ENCODE results near the gene CFAP20. TPM values are rescaled to one million over a fixed set of nuclear protein-coding genes. Genes with fewer than 3 reads are reported as not detected.
"Not testable (repeated sequence)": the region's sequence is repeated elsewhere in the genome, so short reads cannot be mapped to it uniquely, and the experiment has no call there.

The CFAP20 gene
- total RNA-seq, 2 experiments from 2014 or later, result 40.7 to 46.7 TPM

DNA sequence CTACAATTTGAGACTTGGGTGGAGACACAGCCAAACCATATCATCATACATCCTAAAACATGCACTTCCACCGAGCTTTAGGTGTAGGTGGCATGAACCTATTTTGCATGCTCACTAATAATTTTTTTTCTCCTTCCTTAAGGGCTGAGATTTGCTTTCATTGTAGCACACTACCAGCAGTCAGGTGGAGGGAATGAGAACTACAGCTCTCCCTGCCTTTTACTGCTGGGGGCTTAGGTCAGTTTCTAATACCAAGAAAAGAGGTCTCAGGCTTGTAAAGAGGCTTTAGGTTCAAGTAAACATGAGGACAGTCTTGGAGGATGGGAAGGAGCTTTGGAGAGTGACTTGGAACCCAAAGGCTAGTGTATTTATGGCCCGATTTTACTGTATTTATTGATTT is 22.0 kb downstream of the CFAP20 start:
- H3K27me3 Mint-ChIP-seq, result peaks cover 2% of the 10 kb centered on the region

DNA sequence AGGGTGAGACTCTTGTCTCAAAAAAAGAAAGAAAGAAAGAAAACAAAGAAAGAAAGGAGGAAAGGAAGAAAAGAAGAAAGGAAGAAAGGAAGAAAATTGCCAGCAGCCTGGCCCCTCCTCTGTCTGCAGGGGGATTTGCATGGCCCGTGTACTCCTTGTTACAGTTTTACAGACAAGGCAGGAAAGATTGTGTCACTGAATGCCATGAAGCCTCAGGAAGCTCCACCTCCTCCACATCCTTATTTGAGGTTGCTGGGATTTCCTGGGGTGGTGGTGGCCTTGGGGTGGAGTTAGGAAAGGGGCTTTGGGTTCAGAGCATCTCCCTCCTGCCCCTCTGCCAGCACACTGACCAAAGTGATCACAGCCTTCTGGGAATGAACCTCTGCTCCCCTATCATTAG is 23.6 kb downstream of the CFAP20 start:
- CTCF ChIA-PET, result no interaction called here
- POLR2A ChIA-PET, result no interaction called here
- H3K4me3 Mint-ChIP-seq, result no peak overlapping the region
- peaks cover 2% of the 10 kb centered on the region for H3K27me3 Mint-ChIP-seq
- peaks cover 11% of the 10 kb centered on the region for H3K4me1 Mint-ChIP-seq
- no peak for DNase-seq
- no peaks in the 10 kb centered on the region for H3K36me3 Mint-ChIP-seq (ENCODE audit: low read depth)
- no peaks in the 10 kb centered on the region for H3K9me3 Mint-ChIP-seq
- no peak overlapping the region for H3K27ac Mint-ChIP-seq

More for the DNA sequence above, 22.0 kb downstream of the CFAP20 start:
- Mint-ChIP-seq H3K4me3 (no peak overlapping the region), H3K4me1 (peaks cover 7% of the 10 kb centered on the region), H3K27ac (no peak overlapping the region), H3K36me3 (ENCODE audit: low read depth) (peaks cover 3% of the 10 kb centered on the region), H3K9me3 (no peaks in the 10 kb centered on the region)
- ChIA-PET CTCF (interaction anchor here (0.6 to 1.9 kb wide), 2 partner anchors 10 to 42 kb away, joined by 4 to 10 read pairs; no protein-coding TSS in a partner anchor), POLR2A (no interaction called here)
- DNase-seq, result no peak

DNA sequence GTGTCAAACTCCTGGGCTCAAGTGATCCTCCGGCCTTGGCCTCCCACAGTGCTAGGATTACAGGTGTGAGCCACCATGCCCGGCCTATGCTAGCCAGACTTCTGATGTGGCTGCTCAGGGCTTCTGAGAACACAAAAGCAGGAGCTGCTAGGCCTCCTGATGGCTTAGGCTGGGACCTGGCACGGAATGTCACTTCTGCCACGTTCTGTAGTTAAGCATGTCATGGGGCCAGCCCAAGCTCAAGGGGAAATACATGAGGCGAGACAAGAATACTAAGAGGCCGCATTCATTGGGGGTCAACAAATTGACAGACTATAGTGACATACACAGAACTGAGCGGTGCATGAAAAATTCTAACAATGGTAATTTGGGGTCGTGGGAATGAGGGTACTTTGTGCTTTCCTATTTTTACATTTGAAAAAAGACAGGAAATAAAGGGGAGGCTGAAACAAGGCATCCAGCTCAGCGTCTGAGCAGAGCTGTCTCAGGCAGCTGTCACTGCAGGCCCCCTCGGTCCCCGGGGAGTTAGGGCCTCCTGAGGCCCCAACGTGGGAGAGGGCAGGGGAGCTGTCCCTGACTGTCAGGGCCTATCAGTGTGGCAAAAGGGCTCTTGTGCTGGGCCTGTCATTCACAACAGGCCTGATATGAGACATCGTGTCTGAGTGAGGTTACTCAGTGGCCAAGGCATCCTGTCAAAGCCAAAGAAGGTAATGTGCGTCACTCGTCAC is 26.4 kb downstream of the CFAP20 start:
- Mint-ChIP-seq H3K4me1 (peaks cover 18% of the 10 kb centered on the region), H3K36me3 (ENCODE audit: low read depth) (no peaks in the 10 kb centered on the region), H3K9me3 (no peaks in the 10 kb centered on the region), H3K4me3 (no peak overlapping the region), H3K27me3 (peaks cover 2% of the 10 kb centered on the region), H3K27ac (no peak overlapping the region)
- POLR2A ChIA-PET, result no interaction called here
- CTCF ChIA-PET, result interaction anchor here (0.6 to 0.7 kb wide), 2 partner anchors 9 to 162 kb away, joined by 3 read pairs; no protein-coding TSS in a partner anchor
- no peak for DNase-seq

DNA sequence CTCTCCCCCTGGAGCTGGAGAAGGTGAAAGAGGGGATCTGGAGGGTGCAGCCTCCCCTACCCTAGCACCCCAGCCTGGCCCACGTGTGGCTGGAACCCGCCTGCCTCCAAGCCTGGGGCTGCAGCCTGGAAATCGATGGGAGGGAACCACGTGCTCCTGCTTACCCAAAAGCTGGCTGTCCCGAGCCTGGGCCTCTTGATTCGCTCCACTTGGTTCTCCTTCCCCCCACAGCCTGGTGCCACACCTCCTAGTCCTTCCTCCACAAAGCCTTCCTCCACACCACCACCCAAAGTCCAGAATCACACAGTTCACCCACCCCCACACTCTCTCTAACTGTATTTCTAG is 29.3 kb downstream of the CFAP20 start:
- Mint-ChIP-seq H3K4me3 (no peak overlapping the region), H3K36me3 (ENCODE audit: low read depth) (no peaks in the 10 kb centered on the region), H3K4me1 (peaks cover 16% of the 10 kb centered on the region), H3K27me3 (no peaks in the 10 kb centered on the region), H3K9me3 (no peaks in the 10 kb centered on the region), H3K27ac (no peak overlapping the region)
- ChIA-PET CTCF (interaction anchor here (0.8 to 2.1 kb wide), 3 partner anchors 10 to 27 kb away, joined by 3 to 6 read pairs (median 5); no protein-coding TSS in a partner anchor), POLR2A (no interaction called here)
- no peak for DNase-seq

DNA sequence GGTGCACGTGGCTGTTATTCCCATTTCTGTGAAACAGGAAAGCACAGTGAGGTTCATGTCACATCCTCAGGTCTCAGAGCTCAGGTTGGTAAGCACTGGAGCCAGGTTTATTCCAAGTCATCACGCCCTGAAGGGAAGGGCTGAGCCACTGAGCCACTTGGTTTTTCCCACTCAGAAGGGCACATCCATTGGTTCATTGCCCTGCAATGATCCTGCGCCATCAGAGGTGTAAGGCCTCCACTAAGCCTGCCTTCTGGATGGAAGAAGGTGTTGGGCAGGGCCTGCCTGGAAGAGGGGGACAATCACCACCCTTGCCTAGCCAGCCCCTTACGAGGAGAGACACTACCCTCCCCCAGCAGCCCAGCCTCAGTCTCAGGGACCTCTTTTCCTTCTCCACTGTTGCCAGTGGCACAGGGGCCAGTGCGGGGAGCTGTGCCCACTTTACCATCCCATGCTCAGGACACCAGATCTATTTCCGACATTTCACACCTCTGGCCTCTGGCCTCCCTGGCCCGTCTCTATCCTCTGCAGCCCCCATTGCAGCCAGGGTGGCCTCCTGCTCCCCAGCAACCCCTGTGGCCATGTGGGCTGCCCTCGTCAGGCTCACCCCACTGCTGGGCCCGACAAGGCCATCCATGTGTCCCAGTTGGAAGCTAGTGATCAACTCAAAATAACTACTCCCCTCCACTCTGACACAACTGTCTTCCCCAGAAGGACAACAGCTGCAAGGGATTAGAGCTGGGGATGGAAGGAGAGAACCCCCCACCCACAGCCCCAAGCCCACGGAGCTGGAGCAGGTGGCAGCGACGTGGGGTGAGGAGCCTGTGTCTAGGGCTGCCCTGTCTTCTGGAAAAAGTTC is 29.9 kb downstream of the CFAP20 start:
- no peak overlapping the region for H3K27ac Mint-ChIP-seq
- no peaks in the 10 kb centered on the region for H3K9me3 Mint-ChIP-seq
- no peak for DNase-seq
- no peak overlapping the region for H3K4me3 Mint-ChIP-seq
- no peaks in the 10 kb centered on the region for H3K36me3 Mint-ChIP-seq (ENCODE audit: low read depth)
- ChIA-PET POLR2A (no interaction called here), CTCF (interaction anchor here (0.8 to 2.1 kb wide), 4 partner anchors 10 to 28 kb away, joined by 3 to 8 read pairs (median 6); no protein-coding TSS in a partner anchor)
- peaks cover 16% of the 10 kb centered on the region for H3K4me1 Mint-ChIP-seq
- H3K27me3 Mint-ChIP-seq, result no peaks in the 10 kb centered on the region

DNA sequence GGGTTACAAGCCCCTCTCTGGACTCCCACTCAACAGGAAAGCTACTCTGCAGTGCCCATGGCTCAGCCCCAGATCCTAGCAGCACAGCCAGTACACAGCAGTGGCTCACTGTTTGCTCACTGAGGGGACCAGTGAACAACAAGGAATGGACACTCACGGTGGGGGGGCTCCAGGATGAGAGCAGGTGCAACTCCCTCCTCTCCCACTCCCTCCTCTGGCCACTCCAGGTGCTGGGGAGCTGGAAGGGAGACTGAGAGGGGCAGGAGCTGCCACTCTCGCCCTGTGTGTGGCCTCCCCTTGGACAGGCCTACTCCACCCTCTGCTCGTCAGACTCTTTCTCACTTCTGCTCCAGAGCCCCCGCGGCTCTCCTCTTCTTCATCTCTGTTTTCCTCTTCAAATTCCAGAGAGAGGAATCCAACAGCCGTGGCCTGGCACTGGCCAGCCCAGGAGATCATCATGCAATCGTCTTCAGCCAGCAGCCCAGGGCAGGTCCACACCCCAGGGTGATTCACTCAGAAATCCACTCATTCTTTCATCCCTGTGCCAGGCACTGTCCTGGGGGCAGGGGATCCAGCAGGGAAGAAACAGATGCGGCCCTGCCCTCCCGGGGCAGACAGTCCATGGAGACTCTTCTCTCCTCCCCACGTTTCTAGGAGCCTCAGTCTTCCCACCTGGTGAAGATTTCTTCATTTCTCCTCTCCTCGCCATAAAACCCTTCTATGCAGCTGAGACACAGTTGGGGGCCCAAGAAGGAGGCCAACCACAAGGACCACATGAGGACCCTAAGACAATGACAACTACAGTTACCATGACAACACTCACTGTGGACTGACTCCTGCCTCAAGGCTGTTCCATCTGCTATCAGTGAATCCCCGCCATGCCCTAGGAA is 30.7 kb downstream of the CFAP20 start:
- CTCF ChIA-PET, result interaction anchor here (0.6 to 2.1 kb wide), 7 partner anchors 8 to 197 kb away, joined by 3 to 10 read pairs (median 4); no protein-coding TSS in a partner anchor
- POLR2A ChIA-PET, result no interaction called here
- Mint-ChIP-seq H3K4me1 (peaks cover 16% of the 10 kb centered on the region), H3K36me3 (ENCODE audit: low read depth) (no peaks in the 10 kb centered on the region), H3K27ac (no peak overlapping the region), H3K27me3 (no peaks in the 10 kb centered on the region), H3K4me3 (no peak overlapping the region), H3K9me3 (no peaks in the 10 kb centered on the region)
- no peak for DNase-seq

DNA sequence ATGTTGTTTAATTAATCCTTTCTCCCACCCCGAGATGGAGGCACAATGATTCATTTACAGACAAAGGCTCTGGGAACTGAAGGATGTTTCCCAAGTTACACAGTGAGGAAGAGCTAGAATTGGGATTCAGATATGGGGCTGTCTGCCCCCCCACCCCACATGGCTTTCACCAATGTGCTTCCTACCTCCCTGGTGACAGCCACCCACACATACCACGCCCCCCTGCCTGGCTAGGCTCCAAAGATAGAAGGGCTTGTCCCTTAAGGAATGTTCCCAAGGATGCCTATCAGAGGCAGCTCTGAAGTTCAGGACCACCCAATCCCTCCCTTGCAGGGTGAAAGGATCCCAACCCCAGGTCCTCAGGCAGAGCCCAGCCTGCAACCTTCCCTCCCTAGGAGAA is 32.9 kb downstream of the CFAP20 start:
- Mint-ChIP-seq H3K4me1 (peaks cover 16% of the 10 kb centered on the region), H3K36me3 (ENCODE audit: low read depth) (no peaks in the 10 kb centered on the region), H3K27ac (no peak overlapping the region), H3K4me3 (no peak overlapping the region), H3K9me3 (no peaks in the 10 kb centered on the region), H3K27me3 (no peaks in the 10 kb centered on the region)
- ChIA-PET CTCF (interaction anchor here (0.6 to 2.1 kb wide), 5 partner anchors 11 to 419 kb away, joined by 3 to 10 read pairs (median 3); no protein-coding TSS in a partner anchor), POLR2A (no interaction called here)
- DNase-seq, result no peak

DNA sequence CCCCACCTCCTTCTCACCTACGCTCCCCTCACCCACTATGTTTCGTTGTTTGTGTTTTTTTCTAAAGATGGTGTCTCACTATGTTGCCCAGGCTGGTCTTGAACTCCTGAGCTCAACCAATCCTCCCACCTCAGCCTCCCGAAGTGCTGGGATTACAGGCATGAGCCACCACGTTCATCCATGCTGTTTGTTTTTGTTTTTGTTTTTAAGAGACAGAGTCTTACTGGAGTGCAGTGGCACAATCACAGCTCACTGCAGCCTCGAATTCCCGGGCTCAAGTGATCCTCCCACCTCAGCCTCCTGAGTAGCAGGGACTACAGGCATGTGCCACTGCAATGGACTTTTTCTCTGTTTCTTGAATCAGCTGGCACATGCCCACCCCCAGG is 33.6 kb downstream of the CFAP20 start:
- CTCF ChIA-PET, result interaction anchor here (0.6 kb wide), 1 partner anchor 419 kb away, joined by 3 read pairs; no protein-coding TSS in a partner anchor
- peaks cover 11% of the 10 kb centered on the region for H3K4me1 Mint-ChIP-seq
- H3K4me3 Mint-ChIP-seq; DNase-seq; POLR2A ChIA-PET; H3K27me3 Mint-ChIP-seq; H3K27ac Mint-ChIP-seq; H3K36me3 Mint-ChIP-seq (ENCODE audit: low read depth); H3K9me3 Mint-ChIP-seq: not testable (repeated sequence)

DNA sequence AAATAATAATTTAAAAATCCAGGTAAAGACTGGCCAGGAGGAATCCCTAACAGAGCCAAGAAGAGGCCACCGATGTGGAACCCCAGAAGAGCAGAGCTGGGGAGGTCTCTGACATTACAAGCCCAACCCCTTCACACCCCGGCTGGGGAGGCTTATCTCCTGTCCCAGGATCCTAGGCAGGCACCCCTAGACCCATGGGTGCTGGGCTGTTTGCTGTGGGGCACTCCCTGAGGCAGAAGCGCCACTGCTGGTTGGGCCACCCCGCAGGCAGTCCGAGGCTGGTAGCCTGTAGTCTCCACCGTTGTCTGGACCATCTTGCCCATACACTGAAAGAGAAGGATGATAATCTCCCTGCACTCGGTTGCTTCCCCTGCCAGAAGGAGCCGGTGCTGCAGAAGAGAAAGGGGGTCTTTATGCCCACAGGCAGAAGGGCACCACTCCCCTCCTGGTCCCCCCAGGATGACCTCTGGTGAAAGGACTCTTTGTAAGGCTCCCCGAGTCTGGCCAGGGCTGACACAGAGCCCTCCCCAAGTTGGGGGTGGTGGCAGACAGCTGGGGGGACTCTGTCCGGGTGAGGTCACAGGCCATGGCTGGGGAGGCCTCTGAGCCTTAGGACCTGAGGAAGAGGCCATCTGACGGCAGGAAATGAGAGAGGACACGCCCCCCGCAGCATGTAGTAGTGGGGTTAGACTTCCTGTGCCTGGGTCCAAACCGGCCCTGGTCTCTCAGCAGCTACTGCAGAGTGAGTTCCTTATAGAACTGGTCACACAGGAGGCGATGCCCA is 34.2 kb downstream of the CFAP20 start:
- ChIA-PET CTCF (no interaction called here), POLR2A (no interaction called here)
- no peaks in the 10 kb centered on the region for H3K36me3 Mint-ChIP-seq (ENCODE audit: low read depth)
- no peak overlapping the region for H3K27ac Mint-ChIP-seq
- peaks cover 5% of the 10 kb centered on the region for H3K4me1 Mint-ChIP-seq
- no peaks in the 10 kb centered on the region for H3K9me3 Mint-ChIP-seq
- H3K4me3 Mint-ChIP-seq, result no peak overlapping the region
- H3K27me3 Mint-ChIP-seq, result no peaks in the 10 kb centered on the region
- DNase-seq, result no peak

DNA sequence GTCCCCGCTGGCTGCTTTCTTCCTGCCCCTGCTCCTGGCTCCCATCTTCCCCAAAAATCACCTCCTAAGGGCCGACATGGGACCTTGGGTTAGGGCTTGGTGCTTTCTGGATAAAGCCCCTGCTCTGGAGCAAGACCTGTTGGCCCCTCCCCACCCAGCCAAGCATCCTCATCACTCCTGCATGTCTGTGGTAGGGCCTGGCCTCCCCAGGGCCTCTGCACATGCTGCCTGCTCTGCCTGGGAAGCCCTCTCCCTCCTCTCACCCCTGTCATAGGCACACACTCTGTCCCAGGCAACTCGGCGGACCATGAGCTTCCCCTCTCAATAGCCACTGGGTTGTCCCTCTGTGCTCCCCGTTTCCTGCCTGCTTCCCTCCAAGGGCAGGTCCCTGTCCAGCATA is 35.2 kb downstream of the CFAP20 start:
- Mint-ChIP-seq H3K9me3 (no peaks in the 10 kb centered on the region), H3K27ac (no peak overlapping the region), H3K4me1 (peaks cover 5% of the 10 kb centered on the region), H3K4me3 (no peak overlapping the region), H3K36me3 (ENCODE audit: low read depth) (no peaks in the 10 kb centered on the region), H3K27me3 (no peaks in the 10 kb centered on the region)
- POLR2A ChIA-PET, result no interaction called here
- CTCF ChIA-PET, result no interaction called here
- no peak for DNase-seq

DNA sequence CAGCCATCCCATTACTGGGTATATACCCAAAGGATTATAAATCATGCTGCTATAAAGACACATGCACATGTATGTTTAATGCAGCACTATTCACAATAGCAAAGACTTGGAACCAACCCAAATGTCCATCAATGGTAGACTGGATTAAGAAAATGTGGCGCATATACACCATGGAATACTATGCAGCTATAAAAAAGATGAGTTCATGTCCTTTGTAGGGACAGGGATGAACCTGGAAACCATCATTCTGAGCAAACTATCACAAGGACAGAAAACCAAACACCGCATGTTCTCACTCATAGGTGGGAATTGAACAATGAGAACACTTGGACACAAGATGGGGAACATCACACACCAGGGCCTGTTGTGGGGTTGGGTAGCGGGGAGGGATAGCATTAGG is 38.8 kb downstream of the CFAP20 start:
- H3K9me3 Mint-ChIP-seq; H3K4me1 Mint-ChIP-seq; POLR2A ChIA-PET; H3K36me3 Mint-ChIP-seq (ENCODE audit: low read depth); CTCF ChIA-PET; H3K4me3 Mint-ChIP-seq; H3K27ac Mint-ChIP-seq; DNase-seq; H3K27me3 Mint-ChIP-seq: not testable (repeated sequence)

DNA sequence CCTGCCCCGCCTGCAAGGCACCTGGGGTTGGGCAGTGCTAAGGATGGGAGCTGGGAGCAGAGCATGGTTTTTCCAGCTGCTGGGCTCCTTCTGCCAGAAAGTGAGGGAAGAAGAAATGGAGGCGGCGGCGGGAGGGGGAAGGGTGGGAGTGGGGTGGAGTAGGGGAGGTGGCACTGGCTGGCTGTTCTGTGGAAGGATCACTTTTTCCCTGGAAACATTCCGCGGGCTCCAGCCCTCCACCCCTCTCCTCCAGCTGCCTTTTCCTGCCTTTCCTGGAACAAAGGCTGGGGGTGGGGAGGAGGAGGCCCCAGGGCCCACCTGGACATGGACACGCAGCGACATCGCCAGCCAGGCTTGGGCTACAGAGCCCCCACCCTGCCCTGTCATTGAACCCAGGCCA is 41.1 kb downstream of the CFAP20 start:
- Mint-ChIP-seq H3K4me3 (no peak overlapping the region), H3K9me3 (no peaks in the 10 kb centered on the region), H3K4me1 (no peaks in the 10 kb centered on the region), H3K27ac (no peak overlapping the region), H3K27me3 (no peaks in the 10 kb centered on the region), H3K36me3 (ENCODE audit: low read depth) (no peaks in the 10 kb centered on the region)
- ChIA-PET CTCF (interaction anchor here (0.6 to 0.7 kb wide), 2 partner anchors 23 to 645 kb away, joined by 3 to 4 read pairs; no protein-coding TSS in a partner anchor), POLR2A (no interaction called here)
- DNase-seq, result no peak
